K562 (cell line): ENCODE data around the gene PCSK5. TPM values are rescaled to one million over a fixed set of nuclear protein-coding genes. Genes with fewer than 3 reads are reported as not detected.

Experiments used
- ATF1 ChIP-seq, 2 experiments: fragments of 450-650 bp in 1 of 2; IDR thresholded peaks; 2 replicates each; pipeline ENCODE4 v1.6.1; 2016; ENCODE audit warnings: missing compliant biosample characterization in 1 of 2, missing genetic modification characterization in 1 of 2
- BCOR ChIP-seq: fragments of 450-650 bp; IDR thresholded peaks from 2 replicates; pipeline ENCODE4 v1.6.1; 2016
- BHLHE40 ChIP-seq: IDR thresholded peaks from 2 replicates; pipeline ENCODE4 v1.6.1; 2011; ENCODE audit warnings: low read length, improper control_type of control experiment
- C11orf30 ChIP-seq: fragments of 450-650 bp; IDR thresholded peaks from 2 replicates; pipeline ENCODE4 v1.6.1; 2016; ENCODE audit warnings: low read depth, mild to moderate bottlenecking
- CBFA2T2 ChIP-seq: fragments of 450-650 bp; conservative IDR thresholded peaks from 2 replicates; pipeline ENCODE4 v1.6.1; 2017; ENCODE audit warnings: mild to moderate bottlenecking
- CBFA2T3 ChIP-seq: fragments of 450-650 bp; IDR thresholded peaks from 2 replicates; pipeline ENCODE4 v1.6.1; 2017
- CREM ChIP-seq: IDR thresholded peaks from 2 replicates; pipeline ENCODE4 v1.6.1; 2014; ENCODE audit warnings: antibody characterized with exemption, low read depth
- EP300 ChIP-seq: IDR thresholded peaks from 2 replicates; pipeline ENCODE4 v1.6.1; 2012; ENCODE audit warnings: low read length, improper control_type of control experiment
- HMGN3 ChIP-seq: IDR thresholded peaks from 2 replicates; pipeline ENCODE4 v1.6.1; 2011; ENCODE audit warnings: borderline replicate concordance, low read depth, mild to moderate bottlenecking, mixed read lengths, low read length; ENCODE audit not compliant: insufficient read length; ENCODE audit errors: extremely low read depth
- KHSRP ChIP-seq: fragments of 450-650 bp; IDR thresholded peaks from 2 replicates; pipeline ENCODE4 v1.6.1; 2017
- KLF16 ChIP-seq: IDR thresholded peaks from 2 replicates; pipeline ENCODE4 v1.6.1; 2016; ENCODE audit warnings: antibody characterized with exemption
- MAFG ChIP-seq: fragments of 450-650 bp; conservative IDR thresholded peaks from 2 replicates; pipeline ENCODE4 v1.6.1; 2016; ENCODE audit warnings: missing genetic modification characterization, missing compliant biosample characterization
- MTA1 ChIP-seq: fragments of 450-650 bp; IDR thresholded peaks from 2 replicates; pipeline ENCODE4 v1.6.1; 2017; ENCODE audit warnings: borderline replicate concordance
- NBN ChIP-seq: fragments of 450-650 bp; IDR thresholded peaks from 2 replicates; pipeline ENCODE4 v1.6.1; 2016; ENCODE audit warnings: low read depth, mild to moderate bottlenecking
- NEUROD1 ChIP-seq: fragments of 150-350 bp; IDR thresholded peaks from 2 replicates; pipeline ENCODE4 v1.6.1; 2014; ENCODE audit warnings: borderline replicate concordance, low read length, low read depth; ENCODE audit not compliant: partially characterized antibody
- NR2C1 ChIP-seq, 2 experiments: fragments of 450-650 bp; IDR thresholded peaks; 2 replicates each; pipeline ENCODE4 v1.6.1; 2017; ENCODE audit warnings: mild to moderate bottlenecking in 2 of 2, antibody characterized with exemption in 1 of 2, inconsistent platforms in 1 of 2, missing compliant biosample characterization in 1 of 2, missing genetic modification characterization in 1 of 2
- PHB2 ChIP-seq: fragments of 450-650 bp; IDR thresholded peaks from 2 replicates; pipeline ENCODE4 v1.6.1; 2017; ENCODE audit warnings: low read depth
- SMARCA4 ChIP-seq: fragments of 450-650 bp; IDR thresholded peaks from 2 replicates; pipeline ENCODE4 v1.6.1; 2016
- SMARCC2 ChIP-seq: fragments of 450-650 bp; IDR thresholded peaks from 2 replicates; pipeline ENCODE4 v1.6.1; 2017; ENCODE audit warnings: antibody characterized with exemption, moderate library complexity, mild to moderate bottlenecking, low read depth
- SMARCE1 ChIP-seq: fragments of 450-650 bp; IDR thresholded peaks from 2 replicates; pipeline ENCODE4 v1.7.1; 2016; ENCODE audit warnings: mild to moderate bottlenecking
- TRIM24 ChIP-seq, 2 experiments: fragments of 450-650 bp; IDR thresholded peaks; 2 replicates each; pipeline ENCODE4 v1.6.1; 2016
- polyA plus RNA-seq, 8 experiments: library from polyadenylated mRNA; depleted of rRNA in 4 of 8; stranded (reverse) in 5 of 8; unstranded in 3 of 8; fragments of >200 nt; fragmentation: Nextera tagmentation in 2 of 8; fragmentation: Illumina TruSeq in 1 of 8; extraction: Ambion mirVana in 2 of 8; extraction: Trizol in 1 of 8; gene quantifications; 2 replicates each; pipeline versions ENCODE4 v1.2.1 to v1.2.3, GENCODE V29; 2011 to 2014; ENCODE audit warnings: inconsistent platforms in 1 of 8, missing spikeins in 1 of 8
- total RNA-seq, 7 experiments: library from RNA; depleted of rRNA in 6 of 7; stranded (reverse); fragments of >200 nt in 6 of 7; fragmentation: Illumina TruSeq in 2 of 7; extraction: Trizol in 2 of 7; gene quantifications; 2 replicates each; pipeline versions ENCODE4 v1.2.1 to v1.2.3, GENCODE V29; 2011 to 2021; ENCODE audit warnings: low replicate concordance in 1 of 7
- TF ChIP-seq, protein P1 (sequence below), 2 experiments: fragments of 450-650 bp; IDR thresholded peaks; 2 replicates each; pipeline ENCODE4 v1.6.1; 2018; ENCODE audit warnings: mild to moderate bottlenecking in 2 of 2, low read depth in 1 of 2; ENCODE audit not compliant: partially characterized antibody in 2 of 2
- TF ChIP-seq, protein P2 (sequence below): sonication (generic); formaldehyde crosslinking; IDR thresholded peaks from 2 replicates; pipeline ENCODE4 v1.8.0; 2022; ENCODE audit warnings: mild to moderate bottlenecking, missing genetic modification reagents
- TF ChIP-seq, protein P3 (sequence below): fragments of 250-450 bp; sonication (Bioruptor Pico); IDR thresholded peaks from 2 replicates; pipeline ENCODE4 v1.8.0; 2021; ENCODE audit warnings: moderate library complexity, mild to moderate bottlenecking, inconsistent platforms

The PCSK5 gene
- total and polyA plus RNA-seq, 9 of the 15 experiments (the other 6 are each of a cell fraction or from before 2014, with no cell fraction given): not detected

DNA sequence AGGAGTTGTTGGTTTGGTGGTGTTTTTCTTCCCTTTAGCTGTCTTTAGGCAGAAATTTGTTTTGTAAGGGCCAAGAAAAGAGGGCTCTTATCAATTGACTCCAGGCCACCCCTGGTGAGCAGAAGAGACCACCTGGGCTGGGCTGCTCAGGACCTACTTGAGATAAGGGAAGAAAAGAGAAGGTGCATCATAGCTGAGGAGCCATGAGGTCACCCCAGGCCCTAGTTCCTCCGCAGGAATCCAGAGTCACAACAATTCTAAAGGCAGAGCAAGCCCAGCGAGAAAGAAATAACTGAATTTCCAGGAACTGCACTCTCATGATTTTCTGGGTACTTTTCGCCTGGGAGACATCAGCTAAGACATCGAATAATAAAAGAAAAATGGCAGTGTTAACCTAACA, 468.9 kb downstream of the PCSK5 start (continued):
- TF ChIP-seq, protein P1, sequence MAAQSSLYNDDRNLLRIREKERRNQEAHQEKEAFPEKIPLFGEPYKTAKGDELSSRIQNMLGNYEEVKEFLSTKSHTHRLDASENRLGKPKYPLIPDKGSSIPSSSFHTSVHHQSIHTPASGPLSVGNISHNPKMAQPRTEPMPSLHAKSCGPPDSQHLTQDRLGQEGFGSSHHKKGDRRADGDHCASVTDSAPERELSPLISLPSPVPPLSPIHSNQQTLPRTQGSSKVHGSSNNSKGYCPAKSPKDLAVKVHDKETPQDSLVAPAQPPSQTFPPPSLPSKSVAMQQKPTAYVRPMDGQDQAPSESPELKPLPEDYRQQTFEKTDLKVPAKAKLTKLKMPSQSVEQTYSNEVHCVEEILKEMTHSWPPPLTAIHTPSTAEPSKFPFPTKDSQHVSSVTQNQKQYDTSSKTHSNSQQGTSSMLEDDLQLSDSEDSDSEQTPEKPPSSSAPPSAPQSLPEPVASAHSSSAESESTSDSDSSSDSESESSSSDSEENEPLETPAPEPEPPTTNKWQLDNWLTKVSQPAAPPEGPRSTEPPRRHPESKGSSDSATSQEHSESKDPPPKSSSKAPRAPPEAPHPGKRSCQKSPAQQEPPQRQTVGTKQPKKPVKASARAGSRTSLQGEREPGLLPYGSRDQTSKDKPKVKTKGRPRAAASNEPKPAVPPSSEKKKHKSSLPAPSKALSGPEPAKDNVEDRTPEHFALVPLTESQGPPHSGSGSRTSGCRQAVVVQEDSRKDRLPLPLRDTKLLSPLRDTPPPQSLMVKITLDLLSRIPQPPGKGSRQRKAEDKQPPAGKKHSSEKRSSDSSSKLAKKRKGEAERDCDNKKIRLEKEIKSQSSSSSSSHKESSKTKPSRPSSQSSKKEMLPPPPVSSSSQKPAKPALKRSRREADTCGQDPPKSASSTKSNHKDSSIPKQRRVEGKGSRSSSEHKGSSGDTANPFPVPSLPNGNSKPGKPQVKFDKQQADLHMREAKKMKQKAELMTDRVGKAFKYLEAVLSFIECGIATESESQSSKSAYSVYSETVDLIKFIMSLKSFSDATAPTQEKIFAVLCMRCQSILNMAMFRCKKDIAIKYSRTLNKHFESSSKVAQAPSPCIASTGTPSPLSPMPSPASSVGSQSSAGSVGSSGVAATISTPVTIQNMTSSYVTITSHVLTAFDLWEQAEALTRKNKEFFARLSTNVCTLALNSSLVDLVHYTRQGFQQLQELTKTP (IDR thresholded peaks at IDR 0.05; ENCODE audit: low read depth in 1 of 2, partially characterized antibody in 2 of 2): peak in 1 of 2 experiments; percentile 51
- TF ChIP-seq KLF16 (peak; percentile 79), ATF1 (CRISPR knock-in tag; IDR thresholded peaks at IDR 0.05) (no peak), ATF1 (tag; IDR thresholded peaks at IDR 0.05) (peak; percentile 26; the same call in 1 of the 2 replicates), SMARCA4 (peak; percentile 94), PHB2 (peak; percentile 52; the same call in 1 of the 2 replicates), MTA1 (peak; percentile 75; the same call in 1 of the 2 replicates), TRIM24 (IDR thresholded peaks at IDR 0.05) (peak; percentile 71 to 80; a peak in 3 of 4 replicates), SMARCC2 (peak; percentile 74; the same call in 1 of the 2 replicates), BCOR (0 out of 2 replicates have a peak, but pooled peaks have one; percentile 31), NEUROD1 (peak; percentile 57), KHSRP (peak; percentile 60; the same call in 1 of the 2 replicates), BHLHE40 (peak; percentile 32; the same call in 1 of the 2 replicates), CBFA2T2 (peak; percentile 95), NBN (0 out of 2 replicates have a peak, but pooled peaks have one; percentile 39), CREM (peak; percentile 57; the same call in 1 of the 2 replicates), EP300 (peak; percentile 95), C11orf30 (peak; percentile 57), CBFA2T3 (peak; percentile 96), SMARCE1 (peak; percentile 93), MAFG (tag) (no peak), HMGN3 (peak; percentile 63), NR2C1 (IDR thresholded peaks at IDR 0.05) (peak; percentile 38; the same call in 1 of the 2 replicates), NR2C1 (tag; IDR thresholded peaks at IDR 0.05) (peak; percentile 27; the same call in 1 of the 2 replicates)
- TF ChIP-seq, protein P2, sequence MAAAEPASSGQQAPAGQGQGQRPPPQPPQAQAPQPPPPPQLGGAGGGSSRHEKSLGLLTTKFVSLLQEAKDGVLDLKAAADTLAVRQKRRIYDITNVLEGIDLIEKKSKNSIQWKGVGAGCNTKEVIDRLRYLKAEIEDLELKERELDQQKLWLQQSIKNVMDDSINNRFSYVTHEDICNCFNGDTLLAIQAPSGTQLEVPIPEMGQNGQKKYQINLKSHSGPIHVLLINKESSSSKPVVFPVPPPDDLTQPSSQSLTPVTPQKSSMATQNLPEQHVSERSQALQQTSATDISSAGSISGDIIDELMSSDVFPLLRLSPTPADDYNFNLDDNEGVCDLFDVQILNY (CRISPR knock-in tag): no peak
- TF ChIP-seq, protein P3, sequence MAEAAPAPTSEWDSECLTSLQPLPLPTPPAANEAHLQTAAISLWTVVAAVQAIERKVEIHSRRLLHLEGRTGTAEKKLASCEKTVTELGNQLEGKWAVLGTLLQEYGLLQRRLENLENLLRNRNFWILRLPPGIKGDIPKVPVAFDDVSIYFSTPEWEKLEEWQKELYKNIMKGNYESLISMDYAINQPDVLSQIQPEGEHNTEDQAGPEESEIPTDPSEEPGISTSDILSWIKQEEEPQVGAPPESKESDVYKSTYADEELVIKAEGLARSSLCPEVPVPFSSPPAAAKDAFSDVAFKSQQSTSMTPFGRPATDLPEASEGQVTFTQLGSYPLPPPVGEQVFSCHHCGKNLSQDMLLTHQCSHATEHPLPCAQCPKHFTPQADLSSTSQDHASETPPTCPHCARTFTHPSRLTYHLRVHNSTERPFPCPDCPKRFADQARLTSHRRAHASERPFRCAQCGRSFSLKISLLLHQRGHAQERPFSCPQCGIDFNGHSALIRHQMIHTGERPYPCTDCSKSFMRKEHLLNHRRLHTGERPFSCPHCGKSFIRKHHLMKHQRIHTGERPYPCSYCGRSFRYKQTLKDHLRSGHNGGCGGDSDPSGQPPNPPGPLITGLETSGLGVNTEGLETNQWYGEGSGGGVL (CRISPR knock-in tag): no peak
